ENCODE measurements around the gene RPL39L.

Gene RPL39L

DNA sequence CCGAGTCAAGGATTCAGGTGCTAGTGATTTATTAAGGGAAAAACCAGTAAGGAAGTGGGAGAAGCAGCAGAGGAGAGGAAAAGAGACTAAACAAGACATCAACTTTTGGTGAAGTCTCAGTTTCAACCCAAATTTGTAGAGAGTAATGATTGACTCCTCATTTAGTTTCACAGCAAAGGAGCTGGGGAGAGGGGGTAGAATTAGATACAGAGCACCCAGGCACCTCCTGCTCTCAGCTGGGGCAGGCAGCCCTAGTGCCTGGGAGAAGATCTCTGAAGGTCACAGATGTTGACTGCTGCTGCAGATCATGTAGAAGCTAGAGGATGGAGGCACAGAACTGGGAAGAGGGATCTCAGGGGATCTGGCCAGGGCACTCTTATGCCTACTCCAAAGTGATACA is 29.1 kb downstream of the RPL39L start:
- DNase-seq (ENCODE audit: low read depth): no peak
- TF ChIP-seq, protein P1, sequence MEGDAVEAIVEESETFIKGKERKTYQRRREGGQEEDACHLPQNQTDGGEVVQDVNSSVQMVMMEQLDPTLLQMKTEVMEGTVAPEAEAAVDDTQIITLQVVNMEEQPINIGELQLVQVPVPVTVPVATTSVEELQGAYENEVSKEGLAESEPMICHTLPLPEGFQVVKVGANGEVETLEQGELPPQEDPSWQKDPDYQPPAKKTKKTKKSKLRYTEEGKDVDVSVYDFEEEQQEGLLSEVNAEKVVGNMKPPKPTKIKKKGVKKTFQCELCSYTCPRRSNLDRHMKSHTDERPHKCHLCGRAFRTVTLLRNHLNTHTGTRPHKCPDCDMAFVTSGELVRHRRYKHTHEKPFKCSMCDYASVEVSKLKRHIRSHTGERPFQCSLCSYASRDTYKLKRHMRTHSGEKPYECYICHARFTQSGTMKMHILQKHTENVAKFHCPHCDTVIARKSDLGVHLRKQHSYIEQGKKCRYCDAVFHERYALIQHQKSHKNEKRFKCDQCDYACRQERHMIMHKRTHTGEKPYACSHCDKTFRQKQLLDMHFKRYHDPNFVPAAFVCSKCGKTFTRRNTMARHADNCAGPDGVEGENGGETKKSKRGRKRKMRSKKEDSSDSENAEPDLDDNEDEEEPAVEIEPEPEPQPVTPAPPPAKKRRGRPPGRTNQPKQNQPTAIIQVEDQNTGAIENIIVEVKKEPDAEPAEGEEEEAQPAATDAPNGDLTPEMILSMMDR (IDR thresholded peaks at IDR 0.05; ENCODE audit: insufficient read depth, low read depth, low read length, missing control alignments): no peak
- H3K4me3 ChIP-seq (ENCODE audit: low read length): no peak overlapping the region

DNA sequence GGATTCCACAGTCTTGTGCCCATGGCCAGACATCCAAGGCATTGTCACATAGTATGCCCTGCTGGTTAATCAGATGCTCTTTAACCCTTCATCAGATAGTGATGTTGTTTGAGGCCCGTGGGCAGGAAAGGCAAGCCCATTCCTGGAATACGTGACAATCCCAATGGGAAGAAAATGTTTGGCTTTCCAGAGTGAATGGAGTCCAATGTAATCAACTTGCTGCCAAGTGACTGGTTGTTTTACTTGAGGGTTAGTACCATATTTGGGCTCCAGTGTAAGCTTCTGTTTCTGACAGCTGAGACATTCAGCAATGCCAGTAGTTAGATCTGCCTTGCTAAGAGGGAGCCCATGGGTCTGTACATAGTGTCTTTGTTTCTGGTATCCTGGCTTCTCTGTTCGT is 31.3 kb downstream of the RPL39L start:
- no peak overlapping the region for H3K4me3 ChIP-seq (ENCODE audit: low read length)
- TF ChIP-seq, protein P1 (IDR thresholded peaks at IDR 0.05; ENCODE audit: insufficient read depth, low read depth, low read length, missing control alignments): no peak
- no peak for DNase-seq (ENCODE audit: low read depth)

DNA sequence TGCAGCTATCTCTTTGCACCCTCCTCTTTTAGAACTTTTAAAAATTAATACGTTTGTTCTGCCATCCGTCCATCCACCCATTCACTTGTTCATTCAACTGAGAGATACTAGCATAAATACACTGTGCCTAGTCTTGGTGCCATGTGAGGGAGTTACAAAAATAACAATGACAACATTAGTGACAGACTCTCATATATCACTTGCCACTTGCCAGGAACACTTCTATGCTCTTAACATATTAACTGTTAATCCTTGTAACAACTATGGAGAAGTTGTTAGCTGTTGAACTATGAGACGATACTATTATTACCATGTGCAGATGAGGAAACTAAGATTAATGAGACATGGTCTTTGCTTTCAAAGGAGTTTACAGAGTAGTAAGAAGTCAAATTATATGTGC is 33.6 kb downstream of the RPL39L start:
- TF ChIP-seq, protein P1 (IDR thresholded peaks at IDR 0.05; ENCODE audit: insufficient read depth, low read depth, low read length, missing control alignments): no peak
- no peak for DNase-seq (ENCODE audit: low read depth)
- no peak overlapping the region for H3K4me3 ChIP-seq (ENCODE audit: low read length)

DNA sequence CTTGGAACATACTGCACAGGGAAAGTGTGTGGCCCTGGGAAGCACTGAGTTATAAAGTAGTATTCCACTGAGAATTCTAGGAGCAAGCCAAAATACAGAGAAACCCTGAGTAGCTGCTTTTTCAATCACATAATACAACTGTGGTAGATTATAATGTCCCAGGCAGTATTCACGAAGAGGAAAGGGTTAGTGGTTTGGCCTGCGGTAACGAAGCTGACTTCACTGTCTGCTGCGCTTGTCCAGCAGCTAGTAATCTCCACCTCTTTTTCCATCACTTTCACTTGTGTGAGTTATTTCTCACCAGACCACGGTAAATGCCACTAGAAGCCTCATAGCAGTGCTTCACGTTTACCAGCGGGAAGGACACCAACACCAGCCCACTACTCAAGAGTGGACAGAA is 34.4 kb downstream of the RPL39L start:
- no peak for DNase-seq (ENCODE audit: low read depth)
- TF ChIP-seq, protein P1 (IDR thresholded peaks at IDR 0.05; ENCODE audit: insufficient read depth, low read depth, low read length, missing control alignments): no peak
- no peak overlapping the region for H3K4me3 ChIP-seq (ENCODE audit: low read length)

DNA sequence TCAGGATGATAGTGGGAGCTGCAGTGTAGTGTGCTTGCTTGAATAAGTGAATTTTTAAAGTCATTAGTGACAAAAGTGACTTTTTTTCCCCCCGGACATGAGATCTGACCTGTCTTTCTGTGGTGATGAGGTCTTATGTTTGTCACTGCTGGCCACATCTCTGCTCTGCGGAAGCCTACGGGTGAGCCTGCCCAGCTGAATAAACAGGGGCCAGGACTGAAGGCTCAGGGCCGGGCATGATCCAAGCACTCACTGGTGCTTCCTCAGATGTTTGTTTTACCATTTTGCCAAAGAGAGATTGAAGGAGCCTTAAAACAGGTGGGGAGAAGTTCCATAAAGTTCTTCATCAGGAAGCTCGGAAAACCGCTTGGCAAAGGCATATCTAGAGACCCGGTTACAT is 35.0 kb downstream of the RPL39L start:
- TF ChIP-seq, protein P1 (IDR thresholded peaks at IDR 0.05; ENCODE audit: insufficient read depth, low read depth, low read length, missing control alignments): no peak
- no peak overlapping the region for H3K4me3 ChIP-seq (ENCODE audit: low read length)
- DNase-seq (ENCODE audit: low read depth): no peak

DNA sequence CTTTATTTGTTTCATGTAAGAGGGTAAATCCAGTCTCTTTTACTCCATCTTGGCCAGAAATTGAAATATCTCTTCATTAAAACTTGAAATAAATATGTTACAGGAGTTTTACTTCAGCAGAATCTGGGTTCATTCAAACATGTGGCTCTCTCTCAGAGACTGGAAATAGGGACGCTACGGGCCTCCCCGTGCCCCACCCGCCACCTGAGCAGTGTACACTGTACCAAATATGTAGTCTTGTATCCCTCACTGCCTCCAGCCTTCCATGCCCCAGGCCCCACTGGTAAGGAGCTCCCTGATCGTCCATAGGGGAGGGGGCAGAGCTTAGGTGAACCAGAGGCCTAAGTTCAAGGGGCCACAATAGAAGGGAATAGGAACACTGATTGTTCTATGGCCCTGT is 36.0 kb downstream of the RPL39L start:
- TF ChIP-seq, protein P1 (IDR thresholded peaks at IDR 0.05; ENCODE audit: insufficient read depth, low read depth, low read length, missing control alignments): no peak
- DNase-seq (ENCODE audit: low read depth): no peak
- H3K4me3 ChIP-seq (ENCODE audit: low read length): no peak overlapping the region

DNA sequence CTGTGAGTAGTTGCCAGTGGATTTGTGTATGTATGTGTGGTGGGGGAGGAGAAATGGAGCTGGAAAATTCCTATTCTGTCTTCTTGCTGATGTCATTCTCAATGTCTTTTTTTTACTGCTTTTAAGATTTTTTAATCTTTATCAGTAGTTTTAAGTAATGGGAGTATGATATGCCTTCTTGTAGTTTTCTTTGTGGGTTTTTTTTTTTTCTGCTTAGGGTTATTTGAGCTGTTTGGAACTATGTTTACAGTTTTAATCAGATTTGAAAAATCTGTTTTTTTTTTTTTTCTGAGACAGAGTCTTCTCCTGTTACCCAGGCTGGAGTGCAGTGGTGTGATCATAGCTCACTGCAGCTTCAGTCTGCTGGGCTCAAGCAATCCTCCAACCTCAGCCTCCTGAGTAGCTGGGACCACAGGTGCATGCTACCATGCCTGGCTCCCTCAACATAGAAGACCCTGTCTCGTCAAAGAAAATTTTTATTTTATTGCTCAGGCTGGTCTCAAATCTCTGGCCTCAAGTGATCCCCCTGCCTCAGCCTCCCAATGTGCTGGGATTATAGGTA is 37.1 kb downstream of the RPL39L start:
- no peak overlapping the region for H3K4me3 ChIP-seq (ENCODE audit: low read length)
- TF ChIP-seq, protein P1 (IDR thresholded peaks at IDR 0.05; ENCODE audit: insufficient read depth, low read depth, low read length, missing control alignments): no peak
- no peak for DNase-seq (ENCODE audit: low read depth)
